Measurements from ENCODE around the gene TRIP13.

The TRIP13 gene

DNA sequence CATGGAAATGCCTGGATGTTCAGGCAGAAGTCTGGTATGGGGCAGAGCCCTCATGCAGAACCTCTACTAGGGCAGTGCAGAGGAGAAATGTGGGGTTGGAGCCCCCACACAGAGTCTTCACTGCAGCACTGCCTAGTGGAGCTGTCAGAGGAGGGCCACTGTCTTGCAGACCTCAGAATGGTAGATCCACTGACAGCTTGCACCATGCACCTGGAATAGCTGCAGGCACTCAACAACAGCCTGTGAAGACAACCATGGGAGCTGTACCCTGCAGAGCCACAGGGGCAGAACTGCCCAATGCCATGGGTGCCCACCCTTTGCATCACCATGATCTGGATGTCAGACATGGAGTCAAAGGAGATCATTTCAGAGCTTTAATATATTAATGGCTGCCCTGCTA lies 36.9 kb downstream of the TRIP13 start:
- TF ChIP-seq POLR2AphosphoS5 (IDR thresholded peaks at IDR 0.05; ENCODE audit: low read depth, low read length), result no peak
- no peak for TF ChIP-seq FOXP2 (optimal IDR thresholded peaks at IDR 0.05; ENCODE audit: borderline replicate concordance, extremely low read depth, extremely low read length, insufficient read depth)
- TF ChIP-seq TAF1 (IDR thresholded peaks at IDR 0.05; ENCODE audit: borderline replicate concordance, insufficient read depth, low read length), result no peak
- TF ChIP-seq REST (IDR thresholded peaks at IDR 0.05; ENCODE audit: insufficient read depth in 1 of 2, low read depth in 2 of 2, low read length in 2 of 2), result no peak
- no peak for TF ChIP-seq SIN3A (IDR thresholded peaks at IDR 0.05; ENCODE audit: borderline replicate concordance, insufficient read depth, low read length)

DNA sequence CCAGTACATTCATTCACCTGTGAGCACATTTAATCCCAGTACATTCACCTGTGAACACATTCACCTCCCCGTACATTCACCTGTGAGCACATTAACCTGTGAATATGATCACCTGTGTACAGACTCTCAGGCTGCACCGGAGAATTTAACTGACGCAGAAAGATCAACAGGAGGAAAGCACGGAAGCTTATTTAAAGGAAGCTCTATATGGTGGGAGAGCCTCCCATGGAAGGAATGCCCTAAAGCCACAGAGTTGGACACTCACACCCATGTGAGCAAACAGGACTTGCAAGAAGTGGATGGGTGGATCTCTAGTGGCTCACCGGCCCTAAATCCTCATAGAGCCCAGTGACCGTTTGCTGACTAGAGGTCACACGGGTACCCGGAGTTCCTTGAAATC lies 38.2 kb downstream of the TRIP13 start:
- TF ChIP-seq FOXP2 (optimal IDR thresholded peaks at IDR 0.05; ENCODE audit: borderline replicate concordance, extremely low read depth, extremely low read length, insufficient read depth) (no peak), POLR2AphosphoS5 (IDR thresholded peaks at IDR 0.05; ENCODE audit: low read depth, low read length) (no peak), SIN3A (IDR thresholded peaks at IDR 0.05; ENCODE audit: borderline replicate concordance, insufficient read depth, low read length) (no peak), TAF1 (IDR thresholded peaks at IDR 0.05; ENCODE audit: borderline replicate concordance, insufficient read depth, low read length) (no peak), REST (IDR thresholded peaks at IDR 0.05; ENCODE audit: insufficient read depth in 1 of 2, low read depth in 2 of 2, low read length in 2 of 2) (no peak)

- no peak for TF ChIP-seq SIN3A (IDR thresholded peaks at IDR 0.05; ENCODE audit: borderline replicate concordance, insufficient read depth, low read length)
- no peak for TF ChIP-seq REST (IDR thresholded peaks at IDR 0.05; ENCODE audit: insufficient read depth in 1 of 2, low read depth in 2 of 2, low read length in 2 of 2)
- no peak for TF ChIP-seq POLR2AphosphoS5 (IDR thresholded peaks at IDR 0.05; ENCODE audit: low read depth, low read length)
- TF ChIP-seq TAF1 (IDR thresholded peaks at IDR 0.05; ENCODE audit: borderline replicate concordance, insufficient read depth, low read length), result no peak
Measured at GRCh38 chr5:931570-932145, 39.0 kb downstream of the TRIP13 start.

DNA sequence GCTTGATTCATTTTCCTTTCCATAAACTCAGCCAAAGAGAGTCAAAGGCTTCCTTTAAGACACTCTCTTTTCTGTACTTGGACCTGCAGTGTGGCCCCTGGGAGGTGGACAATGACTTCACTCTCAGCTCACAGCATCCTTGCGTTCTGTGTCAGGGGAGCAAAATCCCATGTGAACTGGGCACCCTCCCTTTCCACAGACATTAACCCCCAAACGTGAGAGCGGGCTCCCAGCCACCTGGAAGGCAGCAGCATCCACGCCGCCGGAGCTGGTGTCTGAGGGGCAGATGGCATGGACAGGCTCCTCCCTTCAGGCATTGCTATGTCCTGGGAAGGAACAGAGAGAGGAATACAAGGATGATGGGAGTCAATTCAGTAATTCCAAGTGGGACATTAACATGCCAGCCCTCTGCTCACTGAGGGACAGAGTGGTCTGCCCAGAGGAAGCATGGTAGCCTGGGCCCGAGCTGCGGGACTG lies 39.5 kb downstream of the TRIP13 start:
- TF ChIP-seq TAF1 (IDR thresholded peaks at IDR 0.05; ENCODE audit: borderline replicate concordance, insufficient read depth, low read length) (no peak), POLR2AphosphoS5 (IDR thresholded peaks at IDR 0.05; ENCODE audit: low read depth, low read length) (no peak), FOXP2 (optimal IDR thresholded peaks at IDR 0.05; ENCODE audit: borderline replicate concordance, extremely low read depth, extremely low read length, insufficient read depth) (no peak), REST (IDR thresholded peaks at IDR 0.05; ENCODE audit: insufficient read depth in 1 of 2, low read depth in 2 of 2, low read length in 2 of 2) (no peak), SIN3A (IDR thresholded peaks at IDR 0.05; ENCODE audit: borderline replicate concordance, insufficient read depth, low read length) (no peak)

All from PFSK-1 (cell line).